HG02852 (cell line): ENCODE data around the gene PSPN.

Experiments used
- ATAC-seq: cut with Tn5 transposase; IDR thresholded peaks from one replicate; pipeline ENCODE4 v1.9.1; 2021; ENCODE audit warnings: mild to moderate bottlenecking, moderate library complexity; ENCODE audit not compliant: unreplicated experiment

The PSPN gene

GRCh38 chr19:6334490-6335285 lies 41.0 kb downstream of the PSPN start:
- no peak for ATAC-seq

- no peak for ATAC-seq
These were observed 42.3 kb downstream of the PSPN start, which contains the start of gene ACER1 for GRCh38 chr19:6333439-6333838. Gene ACER1 (minus strand): TSS chr19:6333612. CDS start chr19:6333551, 61 bp downstream.

GRCh38 chr19:6326815-6327214 lies 48.9 kb downstream of the PSPN start:
- ATAC-seq: no peak

GRCh38 chr19:6325614-6326013 lies 50.1 kb downstream of the PSPN start:
- ATAC-seq: no peak
